H9 (cell line): ENCODE results near the gene MOCOS. TPM values are rescaled to one million over a fixed set of nuclear protein-coding genes. Genes with fewer than 3 reads are reported as not detected.

Experiments used
- DNase-seq: peaks from one replicate; pipeline ENCODE4 v3.0.0-alpha.2; 2017
- H2AFZ ChIP-seq: one replicate; pipeline ENCODE4 v1.6.1; 2013; ENCODE audit warnings: mild to moderate bottlenecking, low read length, control low read depth, moderate library complexity
- H2AK5ac ChIP-seq: 2 replicates; pipeline ENCODE4 v1.6.1; 2013; ENCODE audit warnings: low read length, control low read depth, mixed read lengths; ENCODE audit not compliant: insufficient read length
- H2BK120ac ChIP-seq: one replicate; pipeline ENCODE4 v1.6.1; 2013; ENCODE audit warnings: low read depth, mild to moderate bottlenecking, low read length, control low read depth, inconsistent platforms; ENCODE audit not compliant: poor library complexity, severe bottlenecking
- H2BK12ac ChIP-seq: 2 replicates; pipeline ENCODE4 v1.6.1; 2013; ENCODE audit warnings: low read length, control low read depth, mixed read lengths, low read depth; ENCODE audit not compliant: insufficient read length
- H2BK15ac ChIP-seq: 2 replicates; pipeline ENCODE4 v1.6.1; 2013; ENCODE audit warnings: low read depth, low read length, control low read depth
- H2BK20ac ChIP-seq: one replicate; pipeline ENCODE4 v1.6.1; 2013; ENCODE audit warnings: low read depth, mild to moderate bottlenecking, low read length, control low read depth, inconsistent platforms; ENCODE audit not compliant: poor library complexity, severe bottlenecking
- H2BK5ac ChIP-seq: 2 replicates; pipeline ENCODE4 v1.6.1; 2013; ENCODE audit warnings: low read length, control low read depth, mixed read lengths; ENCODE audit not compliant: insufficient read length
- H3K14ac ChIP-seq: 2 replicates; pipeline ENCODE4 v1.6.1; 2013; ENCODE audit warnings: low read length, control low read depth; ENCODE audit not compliant: insufficient read depth
- H3K18ac ChIP-seq: 2 replicates; pipeline ENCODE4 v1.6.1; 2013; ENCODE audit warnings: low read depth, mild to moderate bottlenecking, mixed read lengths, low read length, control low read depth; ENCODE audit not compliant: insufficient read length
- H3K23ac ChIP-seq: 2 replicates; pipeline ENCODE4 v1.6.1; 2013; ENCODE audit warnings: low read length, control low read depth, mixed read lengths, low read depth; ENCODE audit not compliant: insufficient read length
- H3K23me2 ChIP-seq: 2 replicates; pipeline ENCODE4 v1.6.1; 2013; ENCODE audit warnings: low read depth, mild to moderate bottlenecking, mixed read lengths, low read length, control low read depth; ENCODE audit not compliant: insufficient read length, poor library complexity, severe bottlenecking
- H3K27ac ChIP-seq: 2 replicates; pipeline ENCODE4 v1.5.1; 2013; ENCODE audit warnings: low read length, control low read depth, mixed read lengths, low read depth; ENCODE audit not compliant: insufficient read length
- H3K27me3 ChIP-seq: 2 replicates; pipeline ENCODE4 v1.6.1; 2013; ENCODE audit warnings: low read length, control low read depth, inconsistent platforms; ENCODE audit not compliant: insufficient read depth
- H3K4ac ChIP-seq: 2 replicates; pipeline ENCODE4 v1.6.1; 2013; ENCODE audit warnings: low read depth, mild to moderate bottlenecking, control low read depth, inconsistent platforms, low read length, moderate library complexity
- H3K4me1 ChIP-seq: 2 replicates; pipeline ENCODE4 v1.6.1; 2013; ENCODE audit warnings: low read length, control low read depth, inconsistent platforms; ENCODE audit not compliant: insufficient read depth
- H3K4me2 ChIP-seq: 2 replicates; pipeline ENCODE4 v1.6.1; 2013; ENCODE audit warnings: low read length, control low read depth, mixed read lengths; ENCODE audit not compliant: insufficient read length, insufficient read depth
- H3K56ac ChIP-seq: 2 replicates; pipeline ENCODE4 v1.6.1; 2013; ENCODE audit warnings: low read depth, mild to moderate bottlenecking, mixed read lengths, low read length, control low read depth; ENCODE audit not compliant: insufficient read length
- H3K79me1 ChIP-seq: 2 replicates; pipeline ENCODE4 v1.6.1; 2013; ENCODE audit warnings: low read depth, mild to moderate bottlenecking, moderate library complexity, low read length, control low read depth, inconsistent platforms; ENCODE audit not compliant: insufficient read depth, poor library complexity, severe bottlenecking
- H3K79me2 ChIP-seq: 2 replicates; pipeline ENCODE4 v1.6.1; 2013; ENCODE audit warnings: low read length, control low read depth, inconsistent platforms; ENCODE audit not compliant: insufficient read depth
- H3K9ac ChIP-seq: 2 replicates; pipeline ENCODE4 v1.6.1; 2013; ENCODE audit warnings: low read length, control low read depth, mixed read lengths; ENCODE audit not compliant: insufficient read length; ENCODE audit errors: extremely low read depth
- H3K9me3 ChIP-seq: one replicate; pipeline ENCODE4 v1.6.1; 2013; ENCODE audit warnings: low read depth, low read length, inconsistent platforms; ENCODE audit not compliant: control insufficient read depth
- H3T11ph ChIP-seq: one replicate; pipeline ENCODE4 v1.6.1; 2013; ENCODE audit warnings: mild to moderate bottlenecking, low read length, control low read depth, inconsistent platforms
- H4K20me1 ChIP-seq: one replicate; pipeline ENCODE4 v1.6.1; 2013; ENCODE audit not compliant: control insufficient read depth, insufficient read length, insufficient read depth
- H4K5ac ChIP-seq: 2 replicates; pipeline ENCODE4 v1.6.1; 2013; ENCODE audit warnings: low read depth, mild to moderate bottlenecking, mixed read lengths, low read length, control low read depth; ENCODE audit not compliant: insufficient read length
- H4K8ac ChIP-seq: replicated peaks from 2 replicates; pipeline ENCODE4 v1.6.1; 2013; ENCODE audit warnings: low read length, control low read depth, mixed read lengths, low read depth; ENCODE audit not compliant: insufficient read length
- H4K91ac ChIP-seq: 2 replicates; pipeline ENCODE4 v1.6.1; 2013; ENCODE audit warnings: low read depth, mild to moderate bottlenecking, moderate library complexity, mixed read lengths, low read length, control low read depth; ENCODE audit not compliant: insufficient read length
- H3K27ac Mint-ChIP-seq, 3 experiments: 2 replicates in 2 of 3; 3 replicates in 1 of 3; pipeline ENCODE4 v1.8.0; 2020 to 2021; ENCODE audit warnings: mixed read lengths in 3 of 3, mild to moderate bottlenecking in 1 of 3, moderate library complexity in 1 of 3
- H3K27me3 Mint-ChIP-seq: 2 replicates; pipeline ENCODE4 v1.8.0; 2021; ENCODE audit warnings: low read depth, mild to moderate bottlenecking, moderate library complexity, mixed read lengths
- H3K36me3 Mint-ChIP-seq, 3 experiments: 2 replicates in 2 of 3; 3 replicates in 1 of 3; pipeline ENCODE4 v1.8.0; 2020 to 2021; ENCODE audit warnings: low read depth in 3 of 3, mixed read lengths in 3 of 3; ENCODE audit not compliant: insufficient read depth in 1 of 3
- H3K4me1 Mint-ChIP-seq, 2 experiments: 2 replicates each; pipeline ENCODE4 v1.8.0; 2020; ENCODE audit warnings: mixed read lengths in 2 of 2
- H3K4me3 Mint-ChIP-seq, 2 experiments: 2 replicates in 1 of 2; 3 replicates in 1 of 2; pipeline ENCODE4 v1.8.0; 2020 to 2021; ENCODE audit warnings: mild to moderate bottlenecking in 2 of 2, mixed read lengths in 2 of 2, moderate library complexity in 1 of 2
- H3K9me3 Mint-ChIP-seq, 2 experiments: 2 replicates in 1 of 2; 3 replicates in 1 of 2; pipeline ENCODE4 v1.8.0; 2020; ENCODE audit warnings: mild to moderate bottlenecking in 2 of 2, mixed read lengths in 2 of 2, moderate library complexity in 1 of 2
- WGBS: extraction: QIAGEN DNeasy Blood & Tissue Kit; methylation state at CpG from one replicate; pipeline ENCODE4 v1.1.7; 2013; ENCODE audit warnings: missing lambda C conversion rate, low lambda C conversion rate, mixed read lengths; ENCODE audit not compliant: insufficient read length; ENCODE audit errors: extremely low coverage; 5-methylcytosine and 5-hydroxymethylcytosine counted together
- total RNA-seq: library from RNA; stranded (reverse); gene quantifications from 2 replicates; pipeline ENCODE4 v1.2.1, GENCODE V29; 2021
- TF ChIP-seq, protein P1 (sequence below): fragments of 200-600 bp; sonication (generic); conservative IDR thresholded peaks from 3 replicates; pipeline ENCODE4 v1.8.0; 2021; ENCODE audit warnings: antibody characterized with exemption, mild to moderate bottlenecking

MOCOS gene
- total RNA-seq, 1 experiment from 2014 or later: 6.0 TPM

DNA sequence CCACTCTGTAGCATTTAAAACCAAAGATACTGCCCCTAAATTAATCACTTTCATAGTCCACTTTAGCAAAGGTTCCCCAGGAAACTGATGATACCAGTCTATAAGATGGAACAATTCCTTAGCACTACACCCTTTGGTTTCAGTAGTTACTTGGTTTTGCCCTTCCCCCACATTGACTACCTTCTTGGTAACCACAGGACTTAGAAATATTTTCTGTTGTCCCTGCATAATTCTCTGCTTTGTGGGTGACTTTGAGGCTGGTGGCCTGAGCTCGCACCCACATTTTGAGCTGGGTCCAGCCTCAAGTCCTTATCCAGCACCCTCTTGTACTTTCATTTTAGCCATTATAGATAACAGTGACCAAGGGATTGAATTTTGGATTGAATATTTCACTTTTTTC is 34.5 kb upstream of the MOCOS start:
- no peak overlapping the region for H2AK5ac ChIP-seq
- peaks cover 46 to 88% (median 87%) of the 10 kb centered on the region in 3 experiments; a peak in 6 of 7 replicates for H3K36me3 Mint-ChIP-seq
- TF ChIP-seq, protein P1, sequence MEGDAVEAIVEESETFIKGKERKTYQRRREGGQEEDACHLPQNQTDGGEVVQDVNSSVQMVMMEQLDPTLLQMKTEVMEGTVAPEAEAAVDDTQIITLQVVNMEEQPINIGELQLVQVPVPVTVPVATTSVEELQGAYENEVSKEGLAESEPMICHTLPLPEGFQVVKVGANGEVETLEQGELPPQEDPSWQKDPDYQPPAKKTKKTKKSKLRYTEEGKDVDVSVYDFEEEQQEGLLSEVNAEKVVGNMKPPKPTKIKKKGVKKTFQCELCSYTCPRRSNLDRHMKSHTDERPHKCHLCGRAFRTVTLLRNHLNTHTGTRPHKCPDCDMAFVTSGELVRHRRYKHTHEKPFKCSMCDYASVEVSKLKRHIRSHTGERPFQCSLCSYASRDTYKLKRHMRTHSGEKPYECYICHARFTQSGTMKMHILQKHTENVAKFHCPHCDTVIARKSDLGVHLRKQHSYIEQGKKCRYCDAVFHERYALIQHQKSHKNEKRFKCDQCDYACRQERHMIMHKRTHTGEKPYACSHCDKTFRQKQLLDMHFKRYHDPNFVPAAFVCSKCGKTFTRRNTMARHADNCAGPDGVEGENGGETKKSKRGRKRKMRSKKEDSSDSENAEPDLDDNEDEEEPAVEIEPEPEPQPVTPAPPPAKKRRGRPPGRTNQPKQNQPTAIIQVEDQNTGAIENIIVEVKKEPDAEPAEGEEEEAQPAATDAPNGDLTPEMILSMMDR: no peak
- no peak overlapping the region for H2BK20ac ChIP-seq
- H3K79me1 ChIP-seq: no peaks in the 10 kb centered on the region
- H3K4me2 ChIP-seq: no peak overlapping the region
- H2BK12ac ChIP-seq: no peak overlapping the region
- no peaks in the 10 kb centered on the region for H3K4me1 ChIP-seq
- no peak overlapping the region for H4K5ac ChIP-seq
- H2AFZ ChIP-seq: no peak overlapping the region
- H3K4me3 Mint-ChIP-seq: no peak overlapping the region
- H3K4ac ChIP-seq: no peak overlapping the region
- H3K23me2 ChIP-seq: no peaks in the 10 kb centered on the region
- H4K8ac ChIP-seq: no peak overlapping the region
- H3K27ac ChIP-seq: no peak overlapping the region
- no peak overlapping the region for H2BK15ac ChIP-seq
- no peaks in the 10 kb centered on the region for H3K4me1 Mint-ChIP-seq
- H3K23ac ChIP-seq: no peak overlapping the region
- DNase-seq: no peak
- no peak overlapping the region for H3K9ac ChIP-seq
- H3K27ac Mint-ChIP-seq: peak overlapping the region in 1 of 3 experiments; percentile 65; a peak in 2 of 7 replicates
- H3K79me2 ChIP-seq: no peaks in the 10 kb centered on the region
- H3K14ac ChIP-seq: no peak overlapping the region
- H4K20me1 ChIP-seq: no peaks in the 10 kb centered on the region
- H2BK120ac ChIP-seq: no peak overlapping the region
- no peak overlapping the region for H3K18ac ChIP-seq
- H4K91ac ChIP-seq: no peak overlapping the region
- no CpG with 5 or more reads among the region's 1 CpG for WGBS
- H2BK5ac ChIP-seq: no peak overlapping the region
- H3K27me3 Mint-ChIP-seq: no peaks in the 10 kb centered on the region
- H3K9me3 Mint-ChIP-seq: no peaks in the 10 kb centered on the region
- no peak overlapping the region for H3T11ph ChIP-seq
- H3K27me3 ChIP-seq: no peaks in the 10 kb centered on the region
- no peak overlapping the region for H3K56ac ChIP-seq
- H3K9me3 ChIP-seq: no peaks in the 10 kb centered on the region
